HG03520 (cell line): ENCODE results near the gene CPAMD8.
"Not testable (repeated sequence)": the region's sequence is repeated elsewhere in the genome, so short reads cannot be mapped to it uniquely, and the experiment has no call there.

Experiments
- ATAC-seq: cut with Tn5 transposase; IDR thresholded peaks from one replicate; pipeline ENCODE4 v1.9.1; 2021; ENCODE audit warnings: mild to moderate bottlenecking, moderate library complexity; ENCODE audit not compliant: unreplicated experiment

CPAMD8 gene

DNA sequence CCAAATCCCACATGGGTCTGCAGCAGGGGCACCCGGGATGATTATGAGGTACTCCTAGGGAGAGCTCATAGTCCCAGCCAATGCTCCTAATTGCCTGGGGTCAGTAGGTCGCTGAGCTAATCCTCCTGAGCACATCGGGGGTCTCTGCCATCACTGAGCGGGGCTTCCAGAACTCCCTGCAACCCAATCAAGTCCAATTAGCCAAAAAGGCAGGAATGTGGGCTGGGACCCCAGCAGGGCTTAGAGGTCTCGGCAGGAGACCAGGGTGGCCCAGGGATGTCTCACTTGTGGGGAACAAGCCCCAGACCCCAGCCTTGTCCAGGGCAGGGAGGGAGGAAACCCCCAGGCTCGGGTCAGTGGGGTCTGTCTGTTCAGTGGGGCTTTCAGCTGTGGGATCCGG lies 17.1 kb upstream of the CPAMD8 start:
- ATAC-seq: no peak

DNA sequence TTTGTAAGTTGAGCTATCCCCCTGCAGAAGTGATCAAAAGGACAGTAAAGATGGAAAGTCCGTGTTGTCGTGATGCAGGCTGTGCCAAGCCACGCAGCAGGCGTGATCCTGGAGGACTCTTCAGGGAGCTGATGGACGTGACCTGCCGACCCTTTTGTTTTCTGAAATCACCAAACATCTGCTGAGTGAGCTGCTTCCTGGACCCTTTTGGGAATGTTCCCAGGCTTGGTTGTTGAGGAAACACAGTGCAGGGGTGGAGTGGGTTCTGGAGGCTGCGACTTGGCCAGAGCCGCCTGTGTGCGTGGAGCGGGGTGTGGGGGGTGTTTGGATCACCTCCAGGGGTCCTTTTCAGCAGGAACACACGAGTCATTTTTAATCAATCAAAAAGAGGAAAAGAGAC lies 15.4 kb upstream of the CPAMD8 start:
- ATAC-seq: no peak

DNA sequence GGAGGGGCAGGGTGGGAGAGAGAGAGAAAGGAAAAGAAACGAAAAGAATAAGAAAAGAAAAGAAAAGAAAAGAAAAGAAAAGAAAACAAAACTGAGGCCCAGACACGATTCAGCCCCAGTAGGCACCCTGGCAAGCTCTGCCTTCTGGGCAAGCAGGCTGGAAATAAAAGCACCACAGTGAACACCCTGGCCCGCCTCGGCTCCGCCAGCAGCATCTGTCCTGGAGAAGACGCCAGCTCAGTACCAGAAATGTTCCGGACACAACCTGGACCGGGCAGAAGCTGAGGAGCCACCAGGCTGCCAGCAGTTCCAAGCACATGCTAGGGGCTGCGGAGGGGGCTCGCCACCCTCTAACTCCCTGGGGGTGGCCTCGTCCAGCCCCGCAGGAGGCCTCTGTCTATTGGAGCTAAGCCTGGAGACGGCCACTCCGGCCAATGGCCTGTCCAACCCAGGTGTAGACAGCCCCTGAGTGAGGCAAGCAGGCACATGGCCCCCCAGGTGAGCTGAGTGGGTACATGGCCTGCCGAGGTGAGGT lies 11.4 kb upstream of the CPAMD8 start:
- ATAC-seq: no peak

DNA sequence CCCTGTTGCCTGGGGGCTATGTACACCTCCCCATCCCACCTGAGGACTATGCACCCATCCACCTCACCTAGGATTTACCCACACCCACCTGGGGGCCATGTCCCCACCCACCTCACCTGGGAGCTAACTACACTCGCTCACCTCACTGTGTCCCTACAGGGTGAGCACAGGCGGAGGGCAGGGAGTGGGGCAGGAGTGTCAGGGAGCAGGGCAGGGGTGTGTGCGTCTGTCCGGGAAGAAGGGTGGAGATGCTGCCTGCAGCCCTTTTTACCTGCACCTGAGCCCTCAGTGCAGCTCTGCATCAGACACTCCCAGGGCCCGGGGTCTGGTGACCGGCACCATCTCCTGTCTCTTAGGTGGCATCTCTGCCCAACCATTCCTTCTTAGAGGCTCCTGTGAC lies 10.6 kb upstream of the CPAMD8 start:
- ATAC-seq: no peak

DNA sequence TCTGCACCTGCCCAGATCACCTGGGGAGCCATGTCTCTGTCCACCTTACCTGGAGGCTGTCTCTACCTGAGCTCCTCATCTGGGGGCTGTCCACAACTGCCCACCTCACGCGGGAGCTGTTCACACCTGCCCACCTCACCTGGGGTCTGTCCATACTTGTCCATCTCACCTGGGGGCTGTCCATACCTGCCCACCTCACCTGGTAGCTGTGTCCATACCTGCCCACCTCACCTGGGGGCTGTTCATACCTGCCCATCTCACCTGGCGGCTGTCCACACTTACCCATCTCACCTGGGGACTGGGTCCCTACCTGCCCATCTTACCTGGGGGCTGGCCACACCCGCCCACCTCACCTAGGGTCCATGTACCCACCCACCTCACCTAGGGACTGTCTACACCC lies 10.0 kb upstream of the CPAMD8 start:
- ATAC-seq: no peak

DNA sequence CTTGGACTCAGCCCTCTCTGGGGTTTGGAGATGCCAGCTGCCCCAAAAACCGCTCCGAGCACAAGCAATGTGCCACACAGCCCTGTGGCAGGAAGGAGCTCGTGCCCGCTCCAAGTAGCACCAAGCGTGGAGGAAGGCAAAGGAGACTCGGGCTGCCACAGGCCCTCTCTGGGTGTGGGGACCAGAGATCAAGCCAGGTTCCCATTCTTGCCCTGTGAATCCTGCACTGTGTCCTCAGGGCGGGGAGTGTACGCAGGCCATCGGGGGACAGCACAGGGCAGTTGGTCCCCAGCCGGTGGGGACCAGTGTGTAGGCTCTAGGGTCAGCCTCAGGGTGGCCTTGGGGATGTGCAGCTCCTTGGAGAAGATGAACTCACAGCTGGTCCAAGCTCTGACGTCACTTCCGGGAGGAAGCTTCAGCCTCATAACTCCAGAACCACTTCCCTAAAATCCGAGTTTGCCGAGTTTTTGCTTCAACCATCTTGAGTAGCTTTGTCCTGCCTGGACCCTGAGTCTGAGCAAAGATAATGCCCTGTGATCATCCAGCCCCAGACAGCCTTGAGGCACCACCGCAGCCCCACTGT lies 9.3 kb upstream of the CPAMD8 start:
- no peak for ATAC-seq

DNA sequence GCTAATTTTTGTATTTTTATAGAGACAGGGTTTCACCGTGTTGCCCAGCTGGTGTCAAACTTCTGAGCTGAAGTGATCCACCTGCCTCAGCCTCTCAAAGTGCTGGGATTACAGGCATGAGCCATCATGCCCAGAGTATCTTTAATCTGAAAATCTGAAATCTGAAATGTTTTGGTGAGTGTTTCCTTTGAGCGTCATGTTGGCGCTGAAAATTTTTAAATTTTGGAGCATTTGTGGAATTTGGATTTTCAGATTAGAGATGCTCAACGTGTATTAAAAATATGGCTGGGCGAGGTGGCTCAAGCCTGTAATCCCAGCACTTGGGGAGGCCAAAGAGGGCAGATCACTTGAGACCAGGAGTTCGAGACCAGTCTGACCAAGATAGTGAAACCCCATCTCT lies 5.1 kb upstream of the CPAMD8 start:
- ATAC-seq: no peak

DNA sequence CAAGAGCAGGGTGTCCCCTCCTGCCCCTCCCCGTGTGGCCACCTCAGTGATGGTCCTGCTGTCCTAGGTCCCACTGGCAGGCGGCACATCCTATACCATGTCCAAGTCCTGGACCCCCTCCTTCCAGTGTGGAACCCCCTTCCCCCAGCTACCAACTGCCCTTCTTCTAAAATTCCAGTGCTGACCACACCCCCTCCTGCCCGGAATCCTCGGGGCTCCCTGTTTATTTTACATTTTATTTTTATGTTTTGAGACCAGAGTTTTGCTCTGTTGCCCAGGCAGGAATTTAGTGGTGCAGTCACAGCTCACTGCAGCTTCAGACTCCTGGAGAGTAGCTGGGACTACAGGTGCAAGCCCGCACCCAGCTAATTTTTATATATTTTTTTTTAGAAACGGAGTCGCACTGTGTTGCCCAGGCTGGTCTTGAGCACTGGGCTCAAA lies 945 bp upstream of the CPAMD8 start:
- ATAC-seq: no peak

GRCh38 chr19:17025991-17026658 lies 485 bp downstream of the CPAMD8 start:
- ATAC-seq: no peak

- no peak for ATAC-seq
Measured at GRCh38 chr19:17025361-17025760, 1.2 kb downstream of the CPAMD8 start.

GRCh38 chr19:17024941-17025340 lies 1.7 kb downstream of the CPAMD8 start:
- ATAC-seq: not testable (repeated sequence)

DNA sequence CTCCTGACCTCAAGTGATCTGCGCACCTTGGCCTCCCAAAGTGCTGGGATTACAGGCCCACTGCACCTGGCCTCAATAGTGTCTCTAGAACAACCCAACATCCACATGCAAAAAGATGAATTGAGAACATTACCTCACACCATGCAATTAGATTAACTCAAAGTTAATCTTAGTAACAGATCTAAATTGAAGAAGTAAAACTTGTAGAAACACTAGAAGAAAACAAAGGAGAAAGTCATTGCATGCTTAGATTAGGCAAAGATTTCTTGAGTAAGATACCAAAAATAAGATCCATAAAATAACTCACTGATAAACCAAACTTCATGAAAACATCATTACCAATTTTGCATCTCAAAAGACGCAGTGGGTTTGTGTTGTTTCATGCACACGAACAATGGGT lies 2.8 kb downstream of the CPAMD8 start:
- ATAC-seq: no peak

DNA sequence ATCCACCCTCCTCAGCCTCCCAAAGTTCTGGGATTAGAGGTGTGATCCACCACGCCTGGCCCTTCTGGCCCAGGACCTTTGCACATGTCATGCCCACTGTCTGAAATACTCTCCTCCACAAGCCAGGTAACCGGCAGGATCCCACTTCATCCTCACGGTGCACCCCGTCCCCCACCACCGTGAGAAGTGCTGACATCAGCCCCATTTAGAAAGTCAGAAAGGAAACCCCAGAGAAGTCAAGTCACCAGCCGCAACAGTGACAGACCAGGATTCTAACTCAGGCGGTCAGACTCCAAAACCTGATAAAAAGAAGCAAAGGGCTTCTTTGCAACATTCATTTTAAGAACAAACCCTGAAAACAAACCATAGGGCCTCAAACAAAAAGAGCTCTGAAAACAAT lies 3.9 kb downstream of the CPAMD8 start:
- no peak for ATAC-seq

GRCh38 chr19:17021793-17022590 lies 4.6 kb downstream of the CPAMD8 start:
- ATAC-seq: no peak

DNA sequence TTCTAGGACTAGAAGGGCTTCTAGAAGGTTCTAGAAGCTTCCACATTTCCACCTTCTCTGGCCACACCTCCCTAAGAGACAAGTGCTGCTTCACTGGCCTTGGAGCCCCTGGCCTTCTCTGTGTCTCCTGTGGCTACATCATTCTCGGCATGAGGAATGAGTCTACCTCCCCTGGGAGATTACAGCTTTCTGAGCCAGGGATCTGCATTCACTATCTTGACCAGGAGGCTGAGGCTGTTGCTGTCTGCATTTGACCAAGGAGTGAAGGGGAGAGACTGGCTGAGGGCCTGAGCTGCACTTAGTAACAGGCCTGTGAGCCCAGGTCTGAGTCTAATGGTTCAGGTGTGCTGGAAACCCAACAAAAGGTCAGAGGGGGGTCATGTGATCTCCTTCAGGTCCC lies 5.3 kb downstream of the CPAMD8 start:
- no peak for ATAC-seq

DNA sequence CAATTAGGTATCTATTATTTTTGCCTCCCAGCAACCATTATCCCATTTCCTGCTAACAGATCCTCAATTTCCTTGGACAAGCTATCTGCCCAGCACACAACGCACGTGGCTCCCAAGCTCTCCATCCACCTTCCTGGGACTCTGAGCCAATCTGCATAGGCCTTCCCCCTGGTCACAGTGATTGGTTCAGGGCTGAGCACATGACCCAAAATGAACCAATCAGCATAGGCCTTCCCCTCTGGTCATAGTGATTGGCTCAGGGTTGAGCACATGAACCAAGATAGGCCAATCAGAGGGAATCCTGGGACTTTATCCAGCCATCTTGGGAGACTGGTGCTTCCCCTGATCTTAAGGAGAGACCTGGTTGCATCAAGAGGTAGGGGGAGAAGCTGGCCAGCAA lies 5.8 kb downstream of the CPAMD8 start:
- no peak for ATAC-seq

DNA sequence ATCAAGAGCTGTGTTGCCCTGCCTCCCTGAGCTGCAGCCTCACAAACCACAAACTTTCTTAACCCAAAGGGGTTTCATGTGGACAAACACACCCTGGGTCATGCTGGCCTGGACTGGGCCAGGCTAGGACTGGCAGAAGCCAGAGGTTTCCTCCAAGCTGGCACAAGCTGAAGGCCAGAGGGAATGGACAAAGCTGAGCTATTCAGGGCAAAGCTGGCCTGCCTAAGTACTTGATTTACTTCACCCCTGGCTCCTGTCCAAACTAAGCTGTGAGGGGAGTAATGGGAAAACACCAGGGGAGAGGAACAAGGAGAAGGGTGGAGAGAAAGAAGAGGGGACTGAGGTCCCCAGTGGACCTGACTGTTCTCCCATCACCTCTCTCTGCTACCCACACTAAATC lies 6.2 kb downstream of the CPAMD8 start:
- ATAC-seq: no peak

DNA sequence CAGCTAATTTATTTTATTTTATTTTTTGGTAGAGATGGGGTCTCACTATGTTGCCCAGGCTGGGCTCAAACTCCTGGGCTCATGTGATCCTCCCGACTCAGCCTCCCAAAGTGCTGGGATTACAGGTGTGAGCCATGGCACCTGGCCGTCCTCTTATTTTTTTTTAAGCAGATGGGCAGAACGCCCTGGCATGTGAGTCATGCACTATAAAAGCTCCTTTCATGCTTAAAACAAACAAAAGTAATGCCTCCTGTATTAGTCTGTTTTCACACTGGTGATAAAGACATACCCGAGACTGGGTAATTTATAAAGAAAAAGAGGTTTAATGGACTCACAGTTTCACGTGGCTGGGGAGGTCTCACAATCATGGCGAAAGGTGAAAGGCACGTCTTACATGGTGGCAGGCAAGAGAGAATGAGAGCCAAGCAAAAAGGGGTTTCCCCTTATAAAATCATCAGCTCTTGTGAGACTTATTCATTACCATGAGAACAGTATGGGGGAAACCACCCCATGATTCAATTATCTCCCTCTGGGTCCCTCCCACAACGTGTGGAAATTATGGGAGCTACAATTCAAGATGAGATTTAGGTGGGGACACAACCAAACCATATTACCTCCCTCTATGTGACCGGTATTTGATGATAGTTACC lies 12.3 kb downstream of the CPAMD8 start:
- not testable (repeated sequence) for ATAC-seq

- ATAC-seq: no peak
Measured at GRCh38 chr19:17011485-17011884, 15.1 kb downstream of the CPAMD8 start.

GRCh38 chr19:17006579-17006978 lies 20.0 kb downstream of the CPAMD8 start:
- ATAC-seq: no peak

DNA sequence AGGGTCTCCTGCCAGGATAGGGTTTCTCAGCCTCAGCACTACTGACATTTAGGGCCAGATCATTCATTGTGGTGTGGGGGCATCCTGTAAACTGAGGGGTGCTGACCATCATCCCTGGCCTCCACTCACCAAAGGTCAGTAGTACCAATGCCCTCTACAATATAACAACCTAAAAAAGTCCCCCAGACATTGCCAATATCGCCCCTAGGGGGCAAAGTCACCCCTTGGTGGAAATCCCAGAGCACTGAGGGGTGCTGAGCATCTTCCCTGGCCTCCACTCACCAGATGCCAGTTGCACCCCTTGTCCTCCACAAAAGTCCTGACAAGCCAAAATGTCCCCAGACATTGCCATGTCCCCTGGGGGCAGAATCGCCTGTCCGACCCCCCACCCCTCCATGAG lies 21.6 kb downstream of the CPAMD8 start:
- no peak for ATAC-seq
